ENCODE results near the gene TANC2. TPM values are rescaled to one million over a fixed set of nuclear protein-coding genes. Genes with fewer than 3 reads are reported as not detected.

The TANC2 gene
- total RNA-seq, 3 donors from 2014 or later: 8.2 to 30.3 (median 20.2) TPM

DNA sequence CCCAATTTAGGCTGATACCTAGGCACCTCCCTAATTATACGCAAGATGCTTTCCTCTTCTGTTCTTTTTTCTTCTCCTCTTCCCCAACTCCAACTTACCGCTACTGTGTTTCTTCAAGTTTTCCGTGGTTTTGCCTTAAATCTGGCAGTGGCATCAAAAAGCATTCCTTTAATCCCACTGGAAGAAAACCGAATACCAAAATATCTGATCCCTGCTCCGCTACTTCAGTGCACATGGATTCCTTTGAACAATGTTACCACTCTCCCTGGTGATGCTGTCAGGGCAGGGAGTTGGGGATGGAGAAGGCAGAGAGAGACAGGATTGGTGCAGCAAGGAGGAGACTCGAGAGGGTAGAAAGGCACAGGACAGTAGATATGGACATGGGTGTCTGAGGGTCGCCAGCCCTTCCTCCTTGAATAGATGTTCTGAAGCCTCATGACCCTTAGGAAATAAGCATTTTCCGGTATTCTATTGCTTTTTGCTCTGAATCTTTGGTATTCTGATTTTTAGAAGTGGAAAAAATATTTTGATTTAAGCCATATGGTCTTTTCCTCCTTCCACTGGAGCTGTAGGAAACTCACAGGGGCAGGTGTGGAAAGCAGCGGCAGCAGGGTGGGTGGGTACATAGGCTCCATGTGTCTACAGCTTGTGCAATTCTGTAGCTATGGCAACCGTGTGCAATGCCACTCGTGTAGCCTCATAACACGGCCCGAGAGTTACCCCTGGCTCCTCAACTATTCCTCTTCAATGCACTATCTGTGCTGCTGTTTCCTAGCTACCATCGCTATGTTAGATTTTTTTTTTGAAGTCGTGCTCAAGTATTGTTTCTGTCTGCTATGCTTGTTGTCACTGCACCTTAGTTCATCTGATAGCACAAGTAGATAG, 32.3 kb upstream of the TANC2 start:
- TF ChIP-seq, protein P1, sequence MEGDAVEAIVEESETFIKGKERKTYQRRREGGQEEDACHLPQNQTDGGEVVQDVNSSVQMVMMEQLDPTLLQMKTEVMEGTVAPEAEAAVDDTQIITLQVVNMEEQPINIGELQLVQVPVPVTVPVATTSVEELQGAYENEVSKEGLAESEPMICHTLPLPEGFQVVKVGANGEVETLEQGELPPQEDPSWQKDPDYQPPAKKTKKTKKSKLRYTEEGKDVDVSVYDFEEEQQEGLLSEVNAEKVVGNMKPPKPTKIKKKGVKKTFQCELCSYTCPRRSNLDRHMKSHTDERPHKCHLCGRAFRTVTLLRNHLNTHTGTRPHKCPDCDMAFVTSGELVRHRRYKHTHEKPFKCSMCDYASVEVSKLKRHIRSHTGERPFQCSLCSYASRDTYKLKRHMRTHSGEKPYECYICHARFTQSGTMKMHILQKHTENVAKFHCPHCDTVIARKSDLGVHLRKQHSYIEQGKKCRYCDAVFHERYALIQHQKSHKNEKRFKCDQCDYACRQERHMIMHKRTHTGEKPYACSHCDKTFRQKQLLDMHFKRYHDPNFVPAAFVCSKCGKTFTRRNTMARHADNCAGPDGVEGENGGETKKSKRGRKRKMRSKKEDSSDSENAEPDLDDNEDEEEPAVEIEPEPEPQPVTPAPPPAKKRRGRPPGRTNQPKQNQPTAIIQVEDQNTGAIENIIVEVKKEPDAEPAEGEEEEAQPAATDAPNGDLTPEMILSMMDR (IDR thresholded peaks at IDR 0.05): no peak
- intact Hi-C loops (cut with DNase I, micrococcal nuclease): no loop called here
- no peaks in the 10 kb centered on the region for H3K4me1 ChIP-seq (ENCODE audit: low read depth)
- ATAC-seq: no peak
- H3K9me3 ChIP-seq: no peaks in the 10 kb centered on the region
- H3K36me3 ChIP-seq (ENCODE audit: low read depth): no peaks in the 10 kb centered on the region
- no peak overlapping the region for H3K4me3 ChIP-seq
- no peak for DNase-seq

DNA sequence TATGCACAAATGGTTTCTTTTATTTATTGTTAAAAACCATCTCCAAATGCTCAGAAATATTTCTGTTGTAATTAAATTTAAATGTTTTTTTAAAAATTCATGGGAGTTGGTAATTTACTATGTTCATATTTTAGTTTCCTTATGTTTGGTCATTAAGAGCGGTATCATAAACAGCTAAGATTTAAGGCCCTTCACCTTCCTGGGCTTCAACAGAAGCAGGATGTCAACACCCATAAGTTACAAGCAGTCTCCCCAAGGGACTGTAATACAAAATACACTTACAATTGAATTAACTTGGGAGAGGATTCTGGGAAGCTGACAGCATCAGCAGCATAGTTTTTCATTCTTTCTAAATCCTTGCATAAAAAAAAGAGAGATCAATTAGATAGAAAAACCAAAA, 30.9 kb upstream of the TANC2 start:
- Histone ChIP-seq H3K36me3 (ENCODE audit: low read depth) (no peaks in the 10 kb centered on the region), H3K9me3 (no peaks in the 10 kb centered on the region), H3K4me1 (ENCODE audit: low read depth) (no peaks in the 10 kb centered on the region), H3K4me3 (no peak overlapping the region)
- TF ChIP-seq, protein P1 (IDR thresholded peaks at IDR 0.05): no peak
- no peak for ATAC-seq
- no peak for DNase-seq
- intact Hi-C loops (cut with DNase I, micrococcal nuclease): no loop called here

GRCh38 chr17:62935523-62935922, 30.5 kb upstream of the TANC2 start:
- TF ChIP-seq, protein P1 (IDR thresholded peaks at IDR 0.05): no peak
- ATAC-seq: no peak
- Histone ChIP-seq H3K4me1 (ENCODE audit: low read depth) (no peaks in the 10 kb centered on the region), H3K9me3 (no peaks in the 10 kb centered on the region), H3K36me3 (ENCODE audit: low read depth) (no peaks in the 10 kb centered on the region), H3K4me3 (no peak overlapping the region)
- intact Hi-C loops (cut with DNase I, micrococcal nuclease): no loop called here
- no peak for DNase-seq

GRCh38 chr17:62937606-62938005, 28.4 kb upstream of the TANC2 start:
- Histone ChIP-seq H3K4me3 (no peak overlapping the region), H3K4me1 (ENCODE audit: low read depth) (no peaks in the 10 kb centered on the region), H3K36me3 (ENCODE audit: low read depth) (no peaks in the 10 kb centered on the region), H3K9me3 (peaks cover 9% of the 10 kb centered on the region)
- intact Hi-C loops (cut with DNase I, micrococcal nuclease): no loop called here
- DNase-seq (no peak), ATAC-seq (no peak)
- TF ChIP-seq, protein P1 (IDR thresholded peaks at IDR 0.05): no peak

DNA sequence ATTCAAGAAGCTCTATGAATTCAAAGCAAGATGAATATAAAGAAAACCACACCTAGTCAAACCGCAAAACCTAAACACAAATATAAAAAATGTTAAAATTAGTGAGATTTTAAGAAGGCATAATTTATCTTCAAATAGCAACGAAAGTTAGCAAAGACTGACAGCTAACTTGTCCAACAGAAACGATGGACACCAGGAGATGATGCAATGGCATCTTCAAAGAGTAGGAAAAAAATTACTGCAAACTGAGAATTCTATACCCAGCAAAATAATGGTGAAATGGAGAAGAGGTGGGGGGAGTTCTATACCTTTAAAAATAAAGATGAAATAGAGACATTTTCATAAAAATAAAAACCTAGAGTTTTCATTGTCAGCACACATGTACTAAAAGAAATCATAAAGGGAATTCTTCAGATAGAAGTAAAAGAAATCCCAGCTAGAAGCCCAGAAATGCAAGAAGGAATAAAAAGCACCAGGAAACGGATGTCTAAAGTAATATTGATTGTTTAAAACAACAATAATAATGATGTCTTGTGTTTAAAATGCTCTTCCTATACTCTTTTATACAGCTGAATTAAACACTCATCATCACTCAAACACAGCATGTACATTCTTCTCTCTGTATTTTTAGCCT, 24.6 kb upstream of the TANC2 start:
- intact Hi-C loops (cut with DNase I, micrococcal nuclease): no loop called here
- DNase-seq (no peak), ATAC-seq (no peak)
- peaks cover 9% of the 10 kb centered on the region for H3K9me3 ChIP-seq
- no peaks in the 10 kb centered on the region for H3K4me1 ChIP-seq (ENCODE audit: low read depth)
- TF ChIP-seq, protein P1 (IDR thresholded peaks at IDR 0.05): no peak
- no peak overlapping the region for H3K4me3 ChIP-seq
- no peaks in the 10 kb centered on the region for H3K36me3 ChIP-seq (ENCODE audit: low read depth)
